ENCODE measurements around the gene C1QTNF9. TPM values are rescaled to one million over a fixed set of nuclear protein-coding genes. Genes with fewer than 3 reads are reported as not detected.

Gene C1QTNF9
- total and polyA plus RNA-seq, 2 of the 8 experiments (the other 6 are each of a cell fraction or from before 2014, with no cell fraction given): not detected

GRCh38 chr13:24281188-24282008 is 28.0 kb upstream of the C1QTNF9 start:
- H2BK20ac ChIP-seq (ENCODE audit: low read length): no peak overlapping the region
- no peaks in the 10 kb centered on the region for H3K4me1 ChIP-seq (replicated peaks in 1 of 4; ENCODE audit: control insufficient read depth in 3 of 4, insufficient read depth in 4 of 4, low read length in 3 of 4)
- H3K79me2 ChIP-seq (ENCODE audit: control insufficient read depth in 1 of 2, insufficient read depth in 2 of 2, low read length in 2 of 2): no peaks in the 10 kb centered on the region
- H3K4ac ChIP-seq (replicated peaks; ENCODE audit: insufficient read length, low read depth, low read length): no peak overlapping the region
- H2BK15ac ChIP-seq (ENCODE audit: low read length): no peak overlapping the region
- no peaks in the 10 kb centered on the region for H3K27me3 ChIP-seq (replicated peaks in 1 of 4; ENCODE audit: control insufficient read depth in 3 of 4, extremely low read depth in 1 of 4, insufficient read depth in 3 of 4, low read length in 3 of 4)
- no peak overlapping the region for H2AFZ ChIP-seq (ENCODE audit: low read length)
- H2BK120ac ChIP-seq (replicated peaks; ENCODE audit: low read depth, low read length): no peak overlapping the region
- no peak overlapping the region for H3K4me3 ChIP-seq (ENCODE audit: extremely low read depth in 1 of 4, insufficient read depth in 2 of 4, low read depth in 3 of 4, low read length in 4 of 4)
- no peaks in the 10 kb centered on the region; the same call in 1 of the 2 replicates for H3K79me1 ChIP-seq (ENCODE audit: low read depth, low read length)
- H3K23ac ChIP-seq (ENCODE audit: insufficient read length): no peak overlapping the region
- FAIRE-seq: no peak
- H4K5ac ChIP-seq (ENCODE audit: insufficient read length, low read depth, low read length): no peak overlapping the region
- H4K8ac ChIP-seq (ENCODE audit: extremely low read depth, insufficient read depth, low read length): no peak overlapping the region; the same call in none of the 2 replicates
- H2AK5ac ChIP-seq (ENCODE audit: low read depth, low read length): no peak overlapping the region
- no peak overlapping the region for H3K9ac ChIP-seq (replicated peaks in 1 of 4; ENCODE audit: extremely low read depth in 1 of 4, low read depth in 3 of 4, low read length in 3 of 4)
- H2BK12ac ChIP-seq (ENCODE audit: low read depth, low read length): no peak overlapping the region
- CTCF ChIA-PET (ENCODE audit: partially characterized antibody): interaction anchor here (0.6 to 1.7 kb wide), 5 partner anchors 51 to 390 kb away, joined by 3 to 4 read pairs (median 3); no protein-coding TSS in a partner anchor
- peaks cover 0 to 4% of the 10 kb centered on the region in 2 experiments for H4K20me1 ChIP-seq (replicated peaks in 1 of 2; ENCODE audit: control insufficient read depth in 1 of 2, insufficient read depth in 2 of 2, low read length in 2 of 2)
- POLR2A ChIA-PET (ENCODE audit: partially characterized antibody): no interaction called here
- 90% methylated on average over 11 of the region's 18 CpGs; no CpG with 5 or more reads in 1 of the 2 experiments for WGBS, 2 experiments (ENCODE audit: extremely low coverage in 1 of 2, insufficient coverage in 1 of 2, insufficient read length in 1 of 2, insufficient replicate concordance in 2 of 2, low coverage in 1 of 2, low lambda C conversion rate in 2 of 2, missing lambda C conversion rate in 1 of 2)
- no peak overlapping the region for H3K27ac ChIP-seq (ENCODE audit: low read depth, low read length)
- H3K9me3 ChIP-seq (ENCODE audit: insufficient read depth in 2 of 2, low read depth in 1 of 2, low read length in 1 of 2): no peaks in the 10 kb centered on the region
- H4K91ac ChIP-seq (replicated peaks; ENCODE audit: insufficient read length, low read length): no peak overlapping the region
- no peak overlapping the region for H3K56ac ChIP-seq (replicated peaks; ENCODE audit: insufficient read length, low read depth, low read length)
- H3K23me2 ChIP-seq (ENCODE audit: low read depth, low read length): no peaks in the 10 kb centered on the region
- H3K18ac ChIP-seq (ENCODE audit: extremely low read depth, low read length): no peak overlapping the region
- H3K36me3 ChIP-seq (ENCODE audit: control insufficient read depth in 2 of 4, insufficient read depth in 4 of 4, low read length in 3 of 4): no peaks in the 10 kb centered on the region
- no peak overlapping the region for H3K4me2 ChIP-seq (ENCODE audit: insufficient read depth in 1 of 2, low read depth in 2 of 2, low read length in 2 of 2)
- DNase-seq (ENCODE audit: low read depth in 1 of 2, low spot score in 2 of 2): no peak
- H2BK5ac ChIP-seq (ENCODE audit: low read depth, low read length): no peak overlapping the region; the same call in 1 of the 2 replicates
- no peak overlapping the region for H3K14ac ChIP-seq (ENCODE audit: insufficient read length)
- TF ChIP-seq YY1 (IDR thresholded peaks at IDR 0.05; ENCODE audit: low read depth, low read length) (no peak), KDM4A (IDR thresholded peaks at IDR 0.05; ENCODE audit: low read depth, low read length, severe bottlenecking) (no peak), SIN3A (conservative IDR thresholded peaks at IDR 0.05 in 1 of 2, IDR thresholded peaks at IDR 0.05 in 1 of 2; ENCODE audit: low read depth in 1 of 2, low read length in 2 of 2) (no peak), CREB1 (IDR thresholded peaks at IDR 0.05) (no peak)
